ENCODE data around the gene TPSAB1.
"Not testable (repeated sequence)": the region's sequence is repeated elsewhere in the genome, so short reads cannot be mapped to it uniquely, and the experiment has no call there.

Gene TPSAB1

GRCh38 chr16:1265090-1265630 lies 24.7 kb downstream of the TPSAB1 start:
- no peak for DNase-seq (ENCODE audit: low read depth, low spot score)

DNA sequence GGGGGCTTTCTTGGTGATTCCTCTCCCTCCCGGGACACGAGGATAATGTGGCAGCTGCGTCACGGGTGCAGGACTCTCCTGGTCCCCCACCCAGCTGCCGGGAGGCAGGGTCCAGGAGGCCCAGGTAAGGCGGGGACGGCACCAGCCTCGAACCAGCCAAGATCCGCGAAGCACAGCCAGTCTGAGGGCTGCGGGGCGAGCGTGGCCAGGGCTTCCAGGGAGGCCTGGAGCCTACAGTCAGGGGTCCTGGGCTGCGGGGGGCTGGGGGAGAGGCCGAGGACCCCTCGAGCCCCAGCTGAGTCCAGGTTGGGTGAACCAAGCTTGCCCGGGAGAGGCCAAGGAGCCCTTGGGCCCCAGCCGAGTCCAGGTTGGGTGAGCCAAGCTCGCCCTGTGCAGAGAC lies 25.3 kb downstream of the TPSAB1 start:
- no peak for DNase-seq (ENCODE audit: low read depth, low spot score)

DNA sequence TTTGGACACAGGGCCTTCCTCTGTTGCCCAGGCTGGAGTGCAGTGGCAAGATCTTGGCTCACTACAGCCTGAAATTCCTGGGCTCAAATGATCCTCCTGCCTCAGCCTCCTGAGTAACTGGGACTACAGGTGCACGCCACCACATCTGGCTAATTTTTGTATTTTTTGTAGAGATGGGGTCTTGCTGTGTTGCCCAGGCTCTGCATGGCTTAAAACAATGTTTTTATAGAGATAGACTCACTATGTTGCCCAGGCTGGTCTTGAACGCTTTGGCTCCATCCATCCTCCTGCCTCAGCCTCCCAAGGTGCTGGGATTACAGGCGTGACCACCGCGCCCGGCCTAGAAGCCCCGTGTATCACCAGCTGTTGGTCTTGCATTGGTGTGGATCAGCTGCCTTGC lies 28.9 kb downstream of the TPSAB1 start:
- DNase-seq (ENCODE audit: low read depth, low spot score), result not testable (repeated sequence)

DNA sequence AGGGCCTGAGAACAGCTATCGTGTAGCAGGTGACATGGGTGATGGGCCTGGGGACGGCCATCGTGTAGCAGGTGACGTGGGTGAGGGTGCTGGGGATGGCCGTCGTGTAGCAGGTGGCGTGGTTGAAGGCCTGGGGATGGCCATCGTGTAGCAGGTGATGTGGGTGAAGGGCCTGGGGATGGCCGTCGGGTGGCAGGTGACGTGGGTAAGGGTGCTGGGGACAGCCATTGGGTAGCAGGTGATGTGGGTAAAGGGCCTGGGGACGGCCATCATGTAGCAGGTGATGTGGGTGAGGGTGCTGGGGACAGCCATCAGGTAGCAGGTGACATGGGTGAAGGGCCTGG lies 30.8 kb downstream of the TPSAB1 start:
- DNase-seq (ENCODE audit: low read depth, low spot score), result no peak

DNA sequence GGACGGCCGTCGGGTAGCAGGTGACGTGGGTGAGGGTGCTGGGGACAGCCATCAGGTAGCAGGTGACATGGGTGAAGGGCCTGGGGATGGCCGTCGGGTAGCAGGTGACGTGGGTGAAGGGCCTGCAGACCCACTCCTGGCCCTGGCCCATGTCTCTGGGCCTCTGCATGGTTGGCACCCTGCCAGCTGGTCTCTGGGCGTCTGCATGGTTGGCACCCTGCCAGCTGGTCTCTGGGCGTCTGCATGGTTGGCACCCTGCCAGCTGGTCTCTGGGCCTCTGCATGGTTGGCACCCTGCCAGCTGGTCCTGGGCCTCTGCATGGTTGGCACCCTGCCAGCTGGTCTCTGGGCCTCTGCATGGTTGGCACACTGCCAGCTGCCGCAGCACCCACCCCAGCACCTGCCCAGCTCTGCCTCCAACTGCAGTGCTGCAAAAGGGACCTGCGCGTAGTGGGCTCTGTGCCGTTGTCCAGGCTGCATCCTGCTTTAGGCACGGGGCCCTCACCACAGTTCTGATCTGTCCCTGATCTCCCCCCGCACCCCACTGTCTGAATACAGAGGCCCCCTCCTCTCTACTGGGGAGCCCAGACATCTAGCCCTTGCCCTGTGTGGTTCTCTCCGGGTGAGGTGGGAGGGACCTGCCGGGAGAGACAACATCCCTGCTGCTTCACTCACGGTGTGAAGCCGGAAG lies 31.4 kb downstream of the TPSAB1 start:
- DNase-seq (ENCODE audit: low read depth, low spot score), result not testable (repeated sequence)

GRCh38 chr16:1272453-1273198 lies 32.1 kb downstream of the TPSAB1 start:
- DNase-seq (ENCODE audit: low read depth, low spot score), result no peak

DNA sequence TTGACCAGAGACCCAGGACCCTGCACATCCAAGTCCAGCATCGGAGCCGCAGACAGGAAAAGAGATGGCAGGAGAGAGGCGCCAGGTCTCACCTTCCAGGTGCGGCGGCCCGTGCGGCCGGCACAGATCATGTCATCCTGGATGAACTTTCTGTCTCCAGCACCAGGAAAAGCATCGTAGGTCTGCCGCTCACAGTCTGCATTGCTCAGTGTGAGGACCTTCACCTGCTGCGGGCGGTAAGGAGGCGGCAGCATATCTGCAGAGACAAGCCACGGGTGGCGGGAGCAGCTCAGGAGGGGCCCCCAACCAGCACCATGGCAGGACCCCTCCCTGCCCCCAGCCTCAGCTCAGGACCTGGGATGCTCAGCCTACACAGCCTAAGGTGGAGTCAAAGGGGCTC lies 33.3 kb downstream of the TPSAB1 start:
- no peak for DNase-seq (ENCODE audit: low read depth, low spot score)

GRCh38 chr16:1274767-1275166 lies 34.3 kb downstream of the TPSAB1 start:
- no peak for DNase-seq (ENCODE audit: low read depth, low spot score)

- DNase-seq (ENCODE audit: low read depth, low spot score), result no peak
Measured at GRCh38 chr16:1275791-1276579, 35.5 kb downstream of the TPSAB1 start.

- no peak for DNase-seq (ENCODE audit: low read depth, low spot score)
Measured at GRCh38 chr16:1276580-1276878, 36.0 kb downstream of the TPSAB1 start.

DNA sequence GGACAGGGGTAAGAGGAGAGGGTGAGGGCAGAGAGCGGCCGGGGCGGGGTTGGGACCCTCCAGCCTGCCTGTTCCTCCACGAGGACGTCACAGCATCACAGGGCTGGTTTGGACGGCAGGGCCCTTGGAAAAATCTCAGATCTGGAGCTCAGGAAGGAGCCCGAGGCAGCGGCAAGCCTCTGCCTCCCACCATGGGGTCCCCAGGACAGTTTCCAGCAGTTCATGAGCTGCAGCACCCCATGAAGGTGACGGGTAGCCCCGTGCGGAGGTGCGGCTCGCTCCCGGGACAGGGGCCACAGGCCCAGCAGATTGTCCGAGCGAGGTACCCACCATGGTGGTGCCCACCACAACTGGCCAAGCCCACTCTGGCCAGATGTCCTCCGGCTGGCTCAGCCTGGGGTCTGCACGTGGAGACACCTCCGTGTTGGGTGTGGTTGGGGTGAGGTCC lies 36.7 kb downstream of the TPSAB1 start:
- DNase-seq (ENCODE audit: low read depth, low spot score), result no peak

GRCh38 chr16:1277617-1278282 lies 37.2 kb downstream of the TPSAB1 start:
- DNase-seq (ENCODE audit: low read depth, low spot score), result no peak

GRCh38 chr16:1278477-1278876 lies 38.0 kb downstream of the TPSAB1 start:
- no peak for DNase-seq (ENCODE audit: low read depth, low spot score)

DNA sequence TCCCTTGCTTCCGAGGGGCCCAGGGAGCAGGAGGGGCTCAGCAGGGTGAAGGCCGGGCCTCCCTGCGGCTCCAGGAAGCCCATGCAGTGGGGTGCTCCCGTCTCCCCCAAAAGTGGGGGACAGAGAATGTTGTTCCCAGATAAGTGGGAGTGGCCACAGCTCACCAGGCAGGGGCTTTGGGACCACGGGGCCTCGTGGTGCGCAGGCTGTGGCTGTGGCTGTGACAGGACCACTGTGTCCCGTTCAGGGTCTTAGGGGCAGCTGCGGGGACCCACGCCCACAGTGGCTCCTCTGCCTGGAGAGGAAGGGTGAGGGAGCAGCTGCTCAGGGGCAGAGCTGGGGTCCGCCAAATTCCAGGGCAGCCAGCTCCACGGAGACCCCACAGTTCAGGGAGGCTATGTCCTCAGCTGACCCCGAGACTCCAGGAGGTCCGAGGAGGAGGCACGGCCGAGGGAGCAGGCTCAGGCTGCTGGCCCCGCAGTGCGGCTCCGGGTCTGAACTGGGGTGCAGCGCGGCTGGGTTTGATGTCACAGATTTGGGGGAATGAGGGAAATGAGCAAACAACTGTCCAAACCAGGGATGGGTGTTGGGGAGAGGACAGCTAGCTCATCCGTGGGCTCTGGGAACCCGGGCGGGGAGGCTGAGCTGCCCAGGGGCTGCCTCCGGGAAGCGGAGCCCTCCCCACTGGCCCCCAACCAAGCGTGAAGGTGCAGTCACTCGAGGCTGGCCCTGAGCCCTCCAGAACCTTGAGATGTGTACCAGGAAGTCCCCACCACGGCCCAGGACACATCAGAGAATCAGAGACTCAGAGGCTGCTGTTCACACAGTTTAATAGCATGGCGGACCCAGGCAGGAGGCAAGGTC lies 38.8 kb downstream of the TPSAB1 start:
- no peak for DNase-seq (ENCODE audit: low read depth, low spot score)

DNA sequence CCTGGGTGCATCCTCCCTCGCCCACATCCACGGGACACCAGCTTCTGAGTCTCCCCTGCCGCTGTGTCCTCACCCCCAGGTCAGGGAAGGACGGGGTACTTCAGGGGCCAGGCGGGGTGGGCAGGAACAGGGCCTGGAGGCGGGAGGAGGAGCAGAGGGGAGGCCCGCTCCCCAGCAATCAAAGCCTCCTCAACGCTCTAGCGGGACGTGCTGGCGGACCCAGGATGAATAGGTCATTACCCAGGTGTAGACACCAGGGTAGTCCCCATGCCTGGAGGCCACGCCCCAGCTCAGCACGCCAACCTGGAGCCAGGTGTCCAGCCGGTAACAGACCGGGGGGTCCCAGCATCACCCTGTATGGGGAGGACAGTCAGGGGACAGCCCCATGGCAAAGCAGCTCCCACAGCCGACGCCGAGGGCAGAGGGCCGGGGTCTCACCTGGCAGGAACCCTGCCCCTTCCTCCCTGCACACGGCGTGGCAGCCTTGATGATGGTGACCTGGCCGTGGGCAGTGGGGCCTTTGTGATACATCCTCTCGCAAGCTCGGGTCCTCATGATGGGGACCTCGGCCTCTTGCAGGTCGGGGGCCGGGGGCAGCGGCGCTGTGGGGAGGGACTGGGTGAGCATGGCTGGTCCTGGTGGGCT lies 39.6 kb downstream of the TPSAB1 start:
- DNase-seq (ENCODE audit: low read depth, low spot score), result no peak

DNA sequence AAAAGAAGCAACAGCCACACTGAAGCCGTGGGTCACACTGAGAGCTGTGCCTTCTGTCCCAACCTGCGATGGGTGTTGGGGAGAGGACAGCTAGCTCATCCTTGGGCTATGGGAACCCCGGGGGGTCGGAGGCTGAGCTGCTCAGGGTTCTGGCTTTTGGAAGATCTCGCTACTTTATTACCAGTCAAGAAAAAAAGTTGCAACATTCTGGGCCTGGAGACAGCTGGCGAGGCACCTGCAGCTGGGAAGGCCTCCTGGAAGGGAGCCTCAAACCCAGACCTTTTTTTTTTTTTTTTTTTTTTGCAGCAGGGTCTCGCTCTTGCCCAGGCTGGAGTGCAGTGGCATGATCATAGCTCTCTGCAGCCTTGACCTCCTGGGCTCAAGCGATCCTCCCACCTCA lies 40.3 kb downstream of the TPSAB1 start:
- no peak for DNase-seq (ENCODE audit: low read depth, low spot score)

DNA sequence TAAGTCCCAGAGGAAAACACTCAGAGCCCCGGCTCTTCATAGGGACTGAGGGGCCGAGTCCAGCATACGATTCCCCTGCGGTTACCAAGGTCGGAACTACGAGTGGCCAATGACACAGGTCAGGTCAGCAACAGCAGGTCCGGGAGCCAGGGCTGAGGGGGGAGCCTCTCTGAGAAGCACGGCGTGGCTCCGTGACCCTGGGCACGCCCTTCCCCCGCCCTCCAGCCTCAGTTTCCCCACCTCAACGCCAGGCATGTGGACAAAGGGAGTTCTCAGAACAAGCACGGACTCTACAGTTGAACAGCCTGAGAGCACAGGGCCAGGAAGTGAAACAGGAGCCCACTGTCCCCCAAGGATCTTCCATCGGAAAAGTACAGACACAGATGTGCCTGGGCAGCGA lies 41.0 kb downstream of the TPSAB1 start:
- no peak for DNase-seq (ENCODE audit: low read depth, low spot score)

GRCh38 chr16:1282324-1282973 lies 41.9 kb downstream of the TPSAB1 start:
- DNase-seq (ENCODE audit: low read depth, low spot score), result no peak

DNA sequence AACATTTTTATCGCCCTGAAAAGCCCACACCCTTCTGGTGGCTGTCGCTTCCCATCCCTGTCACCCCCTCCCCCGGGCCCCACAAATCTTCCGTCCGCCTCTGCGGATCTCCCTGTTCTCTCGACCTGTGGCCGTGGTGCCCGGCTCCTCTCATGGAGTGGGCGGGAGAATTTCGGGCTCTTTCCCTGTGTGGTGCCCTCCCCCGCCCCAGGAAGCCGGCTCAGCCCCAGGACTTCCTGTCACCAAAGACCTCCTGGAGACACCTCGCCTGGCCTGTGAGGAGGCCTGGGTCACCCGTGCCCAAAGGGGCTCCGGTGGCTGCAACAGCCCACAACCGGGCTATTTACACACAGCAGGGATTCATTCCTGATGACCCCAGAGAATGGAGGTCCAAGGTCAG lies 42.8 kb downstream of the TPSAB1 start:
- DNase-seq (ENCODE audit: low read depth, low spot score), result no peak

Measured in iPS DF 19.7 (cell line).